Stimulated activated CD8-positive, alpha-beta memory T cell treated with anti-CD3 and anti-CD28 coated beads, Interleukin-4, amount 100 ng/mL, for 48 hours (primary cell): ENCODE measurements around the gene NTN4.
"Not testable (repeated sequence)": the region's sequence is repeated elsewhere in the genome, so short reads cannot be mapped to it uniquely, and the experiment has no call there.

ENCODE experiments used
- DNase-seq: peaks from one replicate; pipeline ENCODE4 v3.0.0-alpha.2; 2020

The NTN4 gene

GRCh38 chr12:95705143-95705542, 85.4 kb downstream of the NTN4 start:
- DNase-seq: no peak

GRCh38 chr12:95703986-95704385, 86.6 kb downstream of the NTN4 start:
- DNase-seq: no peak

GRCh38 chr12:95701722-95702418, 88.7 kb downstream of the NTN4 start:
- no peak for DNase-seq

- no peak for DNase-seq
Measured at GRCh38 chr12:95701275-95701674, 89.3 kb downstream of the NTN4 start.

GRCh38 chr12:95700316-95700785, 90.2 kb downstream of the NTN4 start:
- peak; percentile 24 for DNase-seq

- DNase-seq: no peak
Measured at GRCh38 chr12:95699579-95699978, 91.0 kb downstream of the NTN4 start.

- DNase-seq: no peak
Measured at GRCh38 chr12:95694136-95694535, 96.4 kb downstream of the NTN4 start.

- DNase-seq: no peak
Measured at GRCh38 chr12:95693689-95694088, 96.9 kb downstream of the NTN4 start.

- no peak for DNase-seq
Measured at GRCh38 chr12:95690861-95691635, 99.5 kb downstream of the NTN4 start.

- no peak for DNase-seq
Measured at GRCh38 chr12:95687937-95688336, 102.6 kb downstream of the NTN4 start.

- DNase-seq: no peak
Measured at GRCh38 chr12:95683418-95683817, 107.1 kb downstream of the NTN4 start.

- no peak for DNase-seq
Measured at GRCh38 chr12:95681210-95681765, 109.3 kb downstream of the NTN4 start.

GRCh38 chr12:95678684-95679083, 111.9 kb downstream of the NTN4 start:
- DNase-seq: no peak

- DNase-seq: not testable (repeated sequence)
Measured at GRCh38 chr12:95677782-95678181, 112.8 kb downstream of the NTN4 start.

GRCh38 chr12:95674631-95675030, 115.9 kb downstream of the NTN4 start:
- no peak for DNase-seq

GRCh38 chr12:95674163-95674562, 116.4 kb downstream of the NTN4 start:
- DNase-seq: no peak

- DNase-seq: no peak
Measured at GRCh38 chr12:95673576-95673975, 117.0 kb downstream of the NTN4 start.

GRCh38 chr12:95672166-95672565, 118.4 kb downstream of the NTN4 start:
- DNase-seq: no peak

- DNase-seq: no peak
Measured at GRCh38 chr12:95671265-95671664, 119.3 kb downstream of the NTN4 start.

- DNase-seq: no peak
Measured at GRCh38 chr12:95663525-95663924, 127.0 kb downstream of the NTN4 start.

GRCh38 chr12:95661360-95661759, 129.2 kb downstream of the NTN4 start:
- DNase-seq: no peak

GRCh38 chr12:95658386-95658785, 132.2 kb downstream of the NTN4 start:
- no peak for DNase-seq

- DNase-seq: not testable (repeated sequence)
Measured at GRCh38 chr12:95654665-95655064, 135.9 kb downstream of the NTN4 start.
